ENCODE results near the gene CAMK1D.
"Not testable (repeated sequence)": the region's sequence is repeated elsewhere in the genome, so short reads cannot be mapped to it uniquely, and the experiment has no call there.

Gene CAMK1D

GRCh38 chr10:12340371-12340770 lies 9.0 kb upstream of the CAMK1D start:
- DNase-seq (ENCODE audit: low read depth in 2 of 2) = no peak

GRCh38 chr10:12340937-12341336 lies 8.4 kb upstream of the CAMK1D start:
- DNase-seq (ENCODE audit: low read depth in 2 of 2) = no peak

DNA sequence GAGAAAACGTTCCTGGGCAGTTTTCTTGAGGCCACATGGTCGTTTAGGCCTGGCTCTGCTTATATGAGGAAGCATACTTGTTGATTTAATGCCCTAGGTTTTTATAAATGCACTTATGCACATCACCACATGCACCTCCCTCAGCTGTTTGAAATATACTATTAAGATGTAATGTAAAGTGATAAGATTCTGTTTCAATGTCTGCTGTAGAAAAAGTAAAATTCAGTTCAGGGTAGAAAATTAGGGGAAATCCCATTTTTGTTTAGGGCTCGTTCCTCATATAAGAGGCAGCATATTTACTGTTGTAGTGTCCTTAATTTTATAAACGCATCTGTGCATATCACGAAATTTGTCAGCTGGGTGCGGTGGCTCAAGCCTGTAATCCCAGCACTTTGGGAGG lies 7.8 kb upstream of the CAMK1D start:
- no peak for DNase-seq (ENCODE audit: low read depth in 2 of 2)

DNA sequence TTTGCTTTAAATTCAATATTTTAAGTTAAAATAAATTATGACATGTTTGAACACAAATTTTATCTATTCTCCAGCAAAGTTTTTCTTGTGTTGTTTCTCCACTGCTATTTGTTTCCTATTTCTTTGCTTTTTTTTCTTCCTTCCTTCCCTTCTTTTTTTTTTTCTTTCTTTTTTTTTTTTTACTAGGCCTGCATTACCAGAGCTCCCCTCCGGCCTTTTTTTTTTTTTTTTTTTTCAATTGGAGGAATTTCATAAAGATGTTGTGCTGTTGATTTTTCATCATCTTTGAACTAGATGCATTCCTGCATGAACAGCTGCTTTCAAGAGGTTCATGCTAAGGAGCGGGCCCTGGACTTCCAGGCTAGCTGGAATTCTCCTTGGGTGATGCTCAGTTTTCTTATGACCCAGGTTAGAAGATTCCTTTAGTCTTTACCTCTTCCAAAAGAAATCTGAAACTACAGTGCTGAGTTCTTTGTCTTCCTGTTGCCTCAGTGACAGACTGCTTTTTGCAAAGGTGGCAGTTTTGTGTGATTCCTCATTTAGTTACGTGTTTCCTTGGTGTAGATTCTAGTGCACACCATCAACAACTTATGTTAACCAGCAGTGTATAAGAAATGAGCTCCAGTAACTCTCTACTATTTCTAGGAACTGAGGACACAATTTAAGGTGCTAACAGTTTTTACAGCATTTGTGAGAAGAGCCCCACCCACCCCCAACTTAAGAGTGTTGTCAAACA lies 4.8 kb upstream of the CAMK1D start:
- DNase-seq (ENCODE audit: low read depth in 2 of 2) = no peak

DNA sequence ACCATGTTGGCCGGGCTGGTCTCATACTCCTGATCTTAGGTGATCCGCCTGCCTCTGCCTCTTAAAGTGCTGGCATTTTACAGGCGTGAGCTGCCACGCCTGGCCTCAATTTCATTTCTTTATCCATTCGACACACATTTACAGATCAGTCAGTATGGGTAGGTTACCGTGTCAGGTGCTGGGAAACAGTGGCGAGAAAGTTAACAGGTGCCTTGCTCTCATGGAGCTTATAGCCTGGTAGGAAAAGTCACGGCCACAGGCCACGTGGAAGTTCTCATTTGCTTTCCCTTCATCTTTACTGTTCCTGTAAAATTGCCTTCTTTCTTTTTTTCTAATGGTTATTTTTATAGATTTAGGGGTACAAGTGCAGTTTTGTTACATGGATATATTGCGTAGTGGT lies 2.6 kb upstream of the CAMK1D start:
- no peak for DNase-seq (ENCODE audit: low read depth in 2 of 2)

DNA sequence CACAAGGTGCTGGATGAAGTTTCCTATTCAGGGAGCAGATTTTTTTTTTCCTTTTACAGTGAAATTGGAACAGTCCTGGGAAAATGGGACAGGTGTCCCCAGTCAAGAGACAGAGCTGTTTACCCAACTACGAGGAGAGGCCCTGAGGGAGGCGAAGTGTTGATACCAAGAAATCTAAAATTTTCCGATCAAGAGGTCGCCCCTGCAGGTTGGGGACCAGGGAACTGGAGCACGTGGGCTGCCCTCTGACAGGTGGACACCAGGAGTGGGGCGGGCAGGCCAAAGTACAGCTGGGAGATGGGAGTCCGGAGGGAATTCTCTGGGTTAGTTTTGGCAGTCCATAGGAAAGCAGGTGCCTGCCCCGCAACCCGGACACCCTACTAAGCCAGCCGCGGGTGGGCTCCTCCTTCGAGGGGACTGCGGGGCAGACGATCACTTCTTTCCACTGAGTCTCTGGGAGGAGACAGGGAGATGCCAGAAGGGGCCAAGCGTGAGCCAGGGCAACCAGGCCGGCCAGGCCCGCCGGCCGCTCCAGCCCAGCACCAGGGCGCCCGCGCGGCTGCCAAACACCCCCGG lies 965 bp upstream of the CAMK1D start:
- DNase-seq (ENCODE audit: low read depth in 2 of 2) = no peak

- DNase-seq (ENCODE audit: low read depth in 2 of 2) = no peak
These were observed 351 bp downstream of the CAMK1D start for GRCh38 chr10:12349629-12350166.

DNA sequence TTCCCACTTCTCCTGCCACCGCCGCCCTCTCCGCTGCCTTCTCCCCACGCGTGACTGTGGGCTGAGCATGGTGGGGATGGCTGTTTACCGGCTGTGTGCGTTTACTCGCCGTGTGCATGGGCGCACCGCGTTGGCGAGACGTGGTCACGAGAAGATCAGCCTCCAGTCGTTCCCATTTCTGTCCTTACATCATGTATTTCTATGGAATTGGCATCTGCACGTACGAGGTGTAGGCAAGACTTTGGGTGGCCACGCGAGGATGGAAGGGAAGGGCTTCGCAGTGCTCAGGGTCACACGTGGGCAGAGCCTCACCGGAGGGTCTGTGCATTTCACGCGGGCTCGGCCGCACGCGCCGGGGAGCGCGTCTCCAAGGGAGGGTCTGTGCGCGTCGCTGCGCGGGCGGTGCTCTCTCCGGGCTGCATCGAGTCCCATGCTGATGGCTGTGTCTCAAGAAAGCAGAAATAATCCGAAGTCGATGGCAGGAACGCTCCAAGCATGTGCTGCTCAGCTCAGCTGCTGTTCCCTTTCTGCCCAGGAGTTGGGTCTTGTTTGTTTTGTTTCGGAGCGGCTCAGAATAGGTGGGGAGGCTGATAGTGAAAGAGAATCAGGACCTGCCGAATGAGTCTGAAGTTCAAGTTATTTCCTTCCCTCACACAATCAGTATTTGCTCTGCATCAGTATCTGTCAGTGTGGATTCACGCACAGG lies 973 bp downstream of the CAMK1D start:
- no peak for DNase-seq (ENCODE audit: low read depth in 2 of 2)

GRCh38 chr10:12350925-12351324 lies 1.6 kb downstream of the CAMK1D start:
- DNase-seq (ENCODE audit: low read depth in 2 of 2) = no peak

GRCh38 chr10:12351447-12351846 lies 2.1 kb downstream of the CAMK1D start:
- no peak for DNase-seq (ENCODE audit: low read depth in 2 of 2)

DNA sequence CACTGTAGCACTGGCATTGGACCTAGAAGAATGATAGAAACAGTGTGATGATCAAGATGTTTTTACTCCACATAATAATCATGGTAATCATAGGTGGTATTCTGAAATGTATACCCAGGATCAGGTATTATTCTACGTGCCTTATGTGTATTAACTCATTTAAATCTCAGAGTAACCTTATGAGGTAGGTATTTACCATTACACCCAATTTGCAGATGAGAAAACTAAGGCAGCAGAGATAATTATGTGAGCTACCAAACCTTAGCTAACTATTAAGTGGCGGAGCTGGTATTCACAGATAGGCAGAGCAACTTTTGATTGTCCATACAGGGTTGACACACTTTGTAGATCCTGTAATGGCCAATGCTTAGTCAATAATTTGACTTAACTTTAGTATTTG lies 2.5 kb downstream of the CAMK1D start:
- no peak for DNase-seq (ENCODE audit: low read depth in 2 of 2)

DNA sequence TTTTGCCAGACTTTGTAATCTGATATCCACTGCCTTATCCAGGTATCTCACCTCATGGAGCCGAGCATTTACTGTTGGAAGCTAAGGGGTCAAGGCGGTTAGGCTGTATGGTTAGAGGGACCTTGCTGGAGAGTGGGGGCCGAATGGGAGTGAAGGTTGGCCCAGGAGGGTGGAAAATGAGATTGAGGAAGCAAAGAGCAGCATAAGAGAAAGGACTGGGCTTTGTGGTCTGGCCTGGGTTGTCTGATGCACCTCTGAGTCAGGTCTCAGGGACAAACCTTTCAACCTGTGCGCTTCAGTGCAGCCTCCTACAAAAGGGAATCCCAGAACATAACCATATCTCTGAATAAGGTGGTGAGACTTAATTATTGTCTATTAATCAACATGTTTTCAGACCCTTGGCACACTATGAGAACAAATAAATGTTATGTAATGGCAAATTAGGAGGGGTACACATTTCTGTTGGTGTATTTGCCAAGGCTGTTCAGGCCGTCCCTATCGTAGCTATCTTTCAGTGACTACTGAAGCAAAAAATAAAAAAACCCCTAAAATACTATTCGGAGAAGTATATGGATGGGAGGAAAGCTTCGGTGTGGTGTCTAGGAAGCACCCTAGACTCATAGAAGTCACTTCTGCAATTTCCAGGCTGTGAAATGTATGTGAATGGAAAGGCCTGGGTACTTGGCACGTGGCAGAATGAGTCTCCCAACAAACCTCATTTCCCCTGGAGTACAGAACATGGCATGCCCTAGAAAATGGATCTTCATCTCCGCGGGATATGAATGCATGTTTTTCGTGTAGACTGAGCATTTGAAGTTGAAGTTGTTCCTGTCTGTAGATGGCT lies 4.3 kb downstream of the CAMK1D start:
- DNase-seq (ENCODE audit: low read depth in 2 of 2) = no peak

DNA sequence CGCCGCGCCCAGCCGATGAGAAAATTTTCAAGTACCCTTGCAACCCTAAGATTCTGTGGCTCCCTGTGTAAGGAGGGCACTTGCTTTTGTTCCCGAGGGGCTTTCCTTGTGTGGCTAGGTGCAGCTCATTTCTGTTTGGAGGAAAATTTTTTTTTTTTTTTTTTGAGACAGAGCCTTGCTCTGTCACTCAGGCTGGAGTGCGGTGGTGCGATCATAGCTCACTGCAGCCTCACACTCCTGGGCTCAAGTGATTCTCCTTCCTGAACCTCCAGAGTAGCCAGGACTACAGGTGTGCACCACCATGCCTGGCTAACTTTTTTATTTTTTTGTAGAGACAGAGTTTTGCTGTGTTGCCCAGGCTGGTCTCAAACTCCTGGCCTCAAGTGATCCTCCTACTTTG lies 5.3 kb downstream of the CAMK1D start:
- not testable (repeated sequence) for DNase-seq (ENCODE audit: low read depth in 2 of 2)

- DNase-seq (ENCODE audit: low read depth in 2 of 2) = no peak
These were observed 6.0 kb downstream of the CAMK1D start for GRCh38 chr10:12355384-12355783.

- no peak for DNase-seq (ENCODE audit: low read depth in 2 of 2)
These were observed 8.3 kb downstream of the CAMK1D start for GRCh38 chr10:12357525-12358151.

GRCh38 chr10:12358863-12359564 lies 9.7 kb downstream of the CAMK1D start:
- no peak for DNase-seq (ENCODE audit: low read depth in 2 of 2)

GRCh38 chr10:12360461-12360860 lies 11.1 kb downstream of the CAMK1D start:
- no peak for DNase-seq (ENCODE audit: low read depth in 2 of 2)

GRCh38 chr10:12361115-12361514 lies 11.8 kb downstream of the CAMK1D start:
- DNase-seq (ENCODE audit: low read depth in 2 of 2) = not testable (repeated sequence)

DNA sequence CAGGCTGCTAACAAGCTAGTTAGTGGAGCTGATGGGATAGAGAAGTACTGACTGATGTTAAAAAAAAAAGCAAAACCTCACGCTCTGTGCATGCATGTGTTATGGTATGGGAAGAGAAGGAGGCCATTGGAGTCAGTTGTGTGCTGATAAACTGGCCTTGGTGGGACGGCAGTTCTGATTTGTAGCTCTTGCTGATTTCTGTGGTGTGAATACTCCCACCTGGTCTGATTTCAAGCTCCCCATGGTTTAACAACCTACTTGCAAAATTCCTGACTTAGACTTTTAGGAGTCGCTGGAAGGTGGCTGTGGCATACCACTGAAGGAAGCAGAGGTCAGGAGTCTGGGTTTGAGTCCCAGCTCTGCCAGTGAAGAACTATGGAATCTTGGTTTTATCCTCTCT lies 15.2 kb downstream of the CAMK1D start:
- no peak for DNase-seq (ENCODE audit: low read depth in 2 of 2)

DNA sequence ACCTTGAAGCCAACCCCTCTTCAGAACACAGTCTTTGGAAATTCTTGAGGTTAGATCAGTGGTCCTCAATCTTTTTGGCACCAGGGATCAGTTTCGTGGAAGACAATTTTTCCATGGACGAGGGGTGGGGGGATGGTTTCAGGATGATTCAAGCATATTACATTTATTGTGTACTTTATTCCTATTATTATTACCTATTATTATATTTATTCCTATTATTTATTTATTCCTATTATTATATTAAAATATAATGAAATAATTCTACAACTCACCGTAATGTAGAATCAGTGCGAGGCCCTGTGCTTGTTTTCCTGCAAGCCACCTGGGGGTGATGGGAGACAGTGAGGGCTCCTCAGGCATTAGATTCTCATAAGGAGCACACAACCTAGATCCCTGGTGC lies 17.9 kb downstream of the CAMK1D start:
- no peak for DNase-seq (ENCODE audit: low read depth in 2 of 2)

DNA sequence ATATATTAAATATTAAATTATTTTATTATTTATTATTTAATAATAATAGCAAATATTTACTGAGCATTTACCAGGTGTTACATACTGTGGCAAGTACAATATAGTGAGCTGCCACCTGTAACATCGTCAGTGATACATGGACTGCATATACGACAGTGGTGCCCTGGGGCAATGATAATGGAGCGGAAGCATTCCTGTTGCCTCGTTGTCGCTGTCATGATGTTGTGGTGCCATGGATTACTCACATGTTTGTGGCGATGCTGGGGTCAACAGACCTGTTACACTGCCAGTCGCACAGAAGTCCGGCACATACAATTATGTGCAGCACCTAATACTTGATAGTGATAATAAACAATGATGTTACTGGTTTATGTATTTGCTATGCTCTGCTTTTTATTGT lies 20.6 kb downstream of the CAMK1D start:
- no peak for DNase-seq (ENCODE audit: low read depth in 2 of 2)
